Measurements from ENCODE around the gene CACNA1D.
"Not testable (repeated sequence)": the region's sequence is repeated elsewhere in the genome, so short reads cannot be mapped to it uniquely, and the experiment has no call there.

The CACNA1D gene

GRCh38 chr3:53664812-53665211 lies 170.4 kb downstream of the CACNA1D start:
- DNase-seq: not testable (repeated sequence)

DNA sequence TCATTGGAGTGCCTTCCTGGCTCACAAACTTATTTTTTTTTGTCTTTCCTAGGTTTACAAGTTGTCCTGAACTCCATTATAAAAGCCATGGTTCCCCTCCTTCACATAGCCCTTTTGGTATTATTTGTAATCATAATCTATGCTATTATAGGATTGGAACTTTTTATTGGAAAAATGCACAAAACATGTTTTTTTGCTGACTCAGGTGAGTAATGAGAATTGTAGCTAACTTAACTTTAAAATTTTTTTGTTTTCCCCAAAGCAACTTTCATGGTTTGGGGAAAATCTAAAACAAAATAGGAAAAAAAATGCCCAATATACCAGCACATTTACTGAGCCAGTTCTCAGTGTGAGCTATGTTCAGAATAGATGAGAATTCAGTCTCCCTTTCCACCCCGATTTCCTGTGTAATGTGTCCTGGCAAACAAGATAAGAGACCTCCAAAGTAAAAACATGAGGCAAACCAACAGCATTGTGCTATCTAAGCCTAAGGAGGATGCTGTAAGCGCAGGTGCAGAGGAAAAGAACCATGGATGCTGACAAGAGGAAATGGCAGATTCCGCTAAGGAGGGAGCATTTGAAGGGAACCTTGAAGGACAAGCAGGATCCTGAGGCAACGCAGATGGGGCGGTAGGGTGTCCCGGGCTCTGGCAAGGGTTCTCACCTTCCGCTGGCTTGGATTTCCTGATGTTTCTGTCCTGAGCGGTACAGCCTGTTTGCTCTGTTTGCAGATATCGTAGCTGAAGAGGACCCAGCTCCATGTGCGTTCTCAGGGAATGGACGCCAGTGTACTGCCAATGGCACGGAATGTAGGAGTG lies 171.4 kb downstream of the CACNA1D start:
- no peak for DNase-seq

- DNase-seq: no peak
Observed at GRCh38 chr3:53668872-53669271, 174.5 kb downstream of the CACNA1D start.

DNA sequence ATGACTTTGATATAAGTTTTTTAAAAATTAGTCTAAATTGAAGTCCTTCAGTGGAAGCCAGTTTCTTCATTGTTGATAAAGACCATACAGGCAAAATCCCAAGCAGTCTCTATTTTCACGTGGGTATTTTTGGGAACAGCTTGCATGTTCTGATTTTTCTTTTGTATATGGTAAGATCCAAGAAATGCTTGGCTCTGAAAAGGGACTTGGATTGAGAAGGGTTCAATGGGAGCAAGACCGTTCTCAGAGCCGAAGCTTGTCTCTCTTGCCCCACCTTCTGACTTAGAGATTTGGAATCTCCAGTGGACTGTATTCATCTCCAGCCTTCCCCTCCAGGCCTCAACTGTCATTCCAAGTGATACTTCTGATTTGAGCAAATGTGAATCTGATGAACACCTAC lies 176.3 kb downstream of the CACNA1D start:
- no peak for DNase-seq

GRCh38 chr3:53671192-53671960 lies 177.0 kb downstream of the CACNA1D start:
- no peak for DNase-seq

- DNase-seq: no peak
Observed at GRCh38 chr3:53671961-53672299, 177.5 kb downstream of the CACNA1D start.

DNA sequence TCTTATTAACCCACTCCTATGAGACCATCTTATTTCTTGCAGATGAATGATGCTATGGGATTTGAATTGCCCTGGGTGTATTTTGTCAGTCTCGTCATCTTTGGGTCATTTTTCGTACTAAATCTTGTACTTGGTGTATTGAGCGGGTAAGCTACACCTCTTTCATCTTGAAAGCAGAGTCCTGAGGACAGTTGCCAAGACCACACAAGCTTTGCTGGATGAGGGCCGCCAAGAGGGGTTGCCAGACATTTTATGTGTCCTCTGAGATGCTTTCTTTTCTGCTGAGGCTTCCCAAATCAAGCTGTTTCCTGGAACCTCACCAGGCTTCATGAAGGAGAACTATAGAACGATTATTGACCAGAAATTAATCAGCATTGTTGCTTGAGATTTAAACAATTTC lies 178.6 kb downstream of the CACNA1D start:
- DNase-seq: no peak

DNA sequence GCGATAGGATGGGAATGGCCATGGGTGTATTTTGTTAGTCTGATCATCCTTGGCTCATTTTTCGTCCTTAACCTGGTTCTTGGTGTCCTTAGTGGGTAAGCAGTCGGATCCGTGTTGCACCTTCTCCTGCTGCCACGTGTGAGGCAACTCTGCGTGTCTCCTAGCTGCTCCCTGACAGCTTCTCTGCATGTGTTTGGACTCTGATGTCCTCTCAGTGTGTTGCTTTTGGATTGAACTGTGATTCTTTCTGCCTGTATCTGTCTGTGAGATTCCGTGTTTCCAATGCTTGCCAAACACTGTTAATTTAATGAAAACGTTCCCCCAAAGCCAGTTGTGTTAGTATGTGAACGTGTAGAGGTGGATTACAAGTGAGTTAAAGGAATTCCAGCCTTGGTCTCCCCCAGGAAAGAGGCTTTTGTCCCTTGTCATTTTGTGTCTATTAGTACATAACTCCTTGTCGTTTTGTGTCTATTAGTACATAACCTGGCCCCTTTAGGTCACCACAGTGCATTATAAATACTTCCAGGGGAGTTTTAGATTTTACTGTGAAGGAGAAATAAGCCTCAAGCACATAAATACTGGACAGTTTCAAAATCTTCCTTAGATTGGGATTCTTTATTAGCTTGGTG lies 179.4 kb downstream of the CACNA1D start:
- no peak for DNase-seq

- DNase-seq: no peak
Observed at GRCh38 chr3:53674582-53674981, 180.2 kb downstream of the CACNA1D start.

DNA sequence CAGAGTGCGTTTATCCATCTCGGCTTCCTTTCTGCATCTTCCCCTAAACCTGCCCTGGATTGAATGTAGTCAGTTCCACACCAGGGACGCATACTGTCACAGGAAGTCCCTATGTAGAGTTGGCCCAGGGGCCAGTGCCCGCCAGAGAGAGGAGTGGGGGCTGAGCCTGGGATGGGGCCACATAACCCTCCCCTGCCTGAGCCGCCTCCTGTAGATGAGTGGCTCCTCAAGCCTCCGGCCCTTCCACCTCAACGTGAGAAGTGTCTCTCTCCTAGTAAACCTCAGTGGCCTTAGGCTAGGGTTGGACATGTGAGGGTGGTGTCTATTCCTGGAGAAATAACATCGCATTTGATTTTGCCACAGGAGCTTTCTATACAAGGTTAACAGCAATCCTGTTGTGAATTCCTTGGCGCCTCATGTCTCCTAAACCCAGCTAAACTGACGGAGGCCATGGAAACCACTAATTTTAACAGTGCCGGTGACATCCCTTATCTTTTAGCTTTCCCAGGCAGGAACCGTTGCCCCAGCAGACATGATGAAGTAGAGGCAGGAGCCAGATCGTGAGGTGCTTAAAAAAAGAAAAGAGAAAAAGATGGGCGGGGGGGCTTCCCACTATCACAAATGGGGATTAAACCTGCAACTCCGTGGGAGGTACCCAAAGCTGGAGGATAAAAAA lies 180.7 kb downstream of the CACNA1D start:
- no peak for DNase-seq

- no peak for DNase-seq
Observed at GRCh38 chr3:53675942-53676341, 181.5 kb downstream of the CACNA1D start.

- DNase-seq: no peak
Observed at GRCh38 chr3:53677413-53677812, 183.0 kb downstream of the CACNA1D start.

DNA sequence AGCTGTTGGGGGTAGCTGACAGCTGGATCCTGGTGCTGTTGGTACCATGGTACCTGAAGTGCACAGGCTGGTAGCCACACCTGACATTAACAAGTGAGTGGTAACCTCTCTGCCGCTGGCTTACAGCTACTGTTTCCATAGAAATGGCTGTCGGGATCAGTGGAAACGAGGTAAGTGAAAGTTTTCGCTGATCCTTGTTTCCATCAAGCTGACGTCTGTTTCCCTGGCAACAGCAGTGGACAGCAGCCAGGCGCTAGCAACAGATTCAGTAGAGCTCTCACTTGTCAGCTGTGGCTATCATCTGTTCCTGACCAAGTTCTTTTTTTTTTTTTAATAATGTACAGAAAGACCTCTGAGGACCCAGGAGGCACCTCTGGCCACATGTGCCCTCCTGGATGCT lies 185.6 kb downstream of the CACNA1D start:
- no peak for DNase-seq

GRCh38 chr3:53682807-53683206 lies 188.4 kb downstream of the CACNA1D start:
- DNase-seq: no peak

GRCh38 chr3:53688066-53688465 lies 193.7 kb downstream of the CACNA1D start:
- DNase-seq: no peak

- peak; percentile 54 for DNase-seq
Observed at GRCh38 chr3:53688989-53689388, 194.6 kb downstream of the CACNA1D start.

- DNase-seq: no peak
Observed at GRCh38 chr3:53689681-53690080, 195.3 kb downstream of the CACNA1D start.

- DNase-seq: peak; percentile 46
Observed at GRCh38 chr3:53690521-53690920, 196.1 kb downstream of the CACNA1D start.

GRCh38 chr3:53691349-53691748 lies 196.9 kb downstream of the CACNA1D start:
- no peak for DNase-seq

DNA sequence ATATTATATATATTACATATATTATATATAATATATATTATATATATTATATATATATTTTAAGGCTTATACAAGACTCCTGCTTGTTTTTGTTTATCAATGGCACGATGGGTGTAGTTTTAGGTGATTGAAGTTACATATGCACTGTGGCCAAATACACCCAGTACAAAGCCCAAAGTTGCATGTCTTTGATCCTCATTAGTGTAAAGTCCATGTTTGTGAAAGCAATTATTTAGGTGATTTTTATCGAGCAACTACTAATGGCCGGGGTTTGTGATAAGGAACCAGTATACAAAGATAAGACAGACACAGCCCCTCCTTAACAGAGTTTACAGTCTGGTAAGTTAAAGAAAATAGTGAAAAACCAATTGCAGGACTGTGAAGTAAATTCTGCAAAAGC lies 197.5 kb downstream of the CACNA1D start:
- DNase-seq: no peak

DNA sequence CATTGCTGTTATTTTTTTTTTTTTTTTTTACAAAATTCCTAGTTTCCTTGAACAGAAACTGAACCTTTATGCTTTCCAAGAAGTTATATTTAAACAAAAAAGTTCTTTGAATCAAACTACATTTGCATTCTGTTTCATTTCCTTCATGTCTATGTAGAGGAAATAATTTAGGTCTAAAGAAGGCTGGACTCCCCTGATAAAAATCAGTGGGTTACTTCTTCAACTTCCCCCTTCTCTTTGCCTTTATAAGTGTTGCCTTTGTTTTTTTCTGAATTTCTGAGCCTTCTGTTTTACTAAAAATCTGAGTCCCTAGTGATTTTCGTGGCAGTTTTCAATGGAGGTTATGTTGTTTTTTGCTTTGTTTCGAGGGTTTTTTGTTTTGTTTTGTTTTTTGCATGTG lies 199.0 kb downstream of the CACNA1D start:
- DNase-seq: no peak

- no peak for DNase-seq
Observed at GRCh38 chr3:53694046-53694445, 199.6 kb downstream of the CACNA1D start.

- DNase-seq: peak; percentile 48
Observed at GRCh38 chr3:53694666-53695323, 200.4 kb downstream of the CACNA1D start.
